Body of pancreas (tissue), 4 donors: Measurements from ENCODE around the gene SLC25A30. TPM values are rescaled to one million over a fixed set of nuclear protein-coding genes. Genes with fewer than 3 reads are reported as not detected.

Experiments used
- ATAC-seq: fragments of 150-250 bp; one replicate; pipeline ENCODE4 v1.9.1; 2016
- DNase-seq, 4 donors: peaks; one replicate each; pipeline ENCODE4 v3.0.0-alpha.2; 2019
- H3K27ac ChIP-seq, 4 donors: fragments of 200-600 bp; sonication (generic); 1 replicate in 3 of 4; 2 replicates in 1 of 4; pipeline versions ENCODE4 v1.5.1 to v1.6.1; 2016 to 2019; ENCODE audit warnings: mild to moderate bottlenecking in 1 of 4, mixed read lengths in 1 of 4, moderate library complexity in 1 of 4
- H3K27me3 ChIP-seq, 2 donors: fragments of 200-600 bp; sonication (generic); one replicate each; pipeline ENCODE4 v1.6.0; 2016; ENCODE audit warnings: mild to moderate bottlenecking in 1 of 2
- H3K36me3 ChIP-seq, 2 donors: fragments of 200-600 bp; sonication (generic); replicated peaks in 1 of 2; 2 replicates each; pipeline ENCODE4 v1.5.1; 2016; ENCODE audit warnings: low read depth in 2 of 2; ENCODE audit not compliant: insufficient read depth in 1 of 2
- H3K4me1 ChIP-seq: fragments of 200-600 bp; sonication (generic); one replicate; pipeline ENCODE4 v1.6.0; 2016
- H3K4me3 ChIP-seq, 2 donors: fragments of 200-600 bp; sonication (generic); 1 replicate in 1 of 2; 2 replicates in 1 of 2; pipeline ENCODE4 v1.5.1; 2016 to 2019
- H3K9me3 ChIP-seq, 3 donors: fragments of 200-600 bp; sonication (generic); 1 replicate in 2 of 3; 2 replicates in 1 of 3; pipeline ENCODE4 v1.5.1; 2016
- POLR2A ChIP-seq, 3 donors: fragments of 450-650 bp; IDR thresholded peaks; one replicate each; pipeline ENCODE4 v1.6.1; 2016; ENCODE audit warnings: antibody characterized with exemption in 3 of 3, mild to moderate bottlenecking in 2 of 3
- WGBS, 2 donors: methylation state at CpG; one replicate each; pipeline ENCODE4 v1.1.5; 2017; 5-methylcytosine and 5-hydroxymethylcytosine counted together
- intact Hi-C: fragments of 100-400 bp; cut with DNase I; formaldehyde crosslinking; loops from one replicate; pipeline ENCODE4 v1.15.1; 2023
- total RNA-seq, 2 donors: library from RNA; depleted of rRNA; stranded (reverse); fragments of >200 nt; gene quantifications; one replicate each; pipeline ENCODE4 v1.1.0, GENCODE V29; 2016
- TF ChIP-seq, protein P1 (sequence below), 7 experiments: fragments of 450-650 bp in 4 of 7; fragments of 200-600 bp in 3 of 7; sonication (generic) in 3 of 7; IDR thresholded peaks; one replicate each; pipeline ENCODE4 v1.5.1; 2016 to 2019; ENCODE audit warnings: antibody characterized with exemption in 7 of 7

Gene SLC25A30
- total RNA-seq, 2 donors from 2014 or later = 7.3 to 10.1 TPM

DNA sequence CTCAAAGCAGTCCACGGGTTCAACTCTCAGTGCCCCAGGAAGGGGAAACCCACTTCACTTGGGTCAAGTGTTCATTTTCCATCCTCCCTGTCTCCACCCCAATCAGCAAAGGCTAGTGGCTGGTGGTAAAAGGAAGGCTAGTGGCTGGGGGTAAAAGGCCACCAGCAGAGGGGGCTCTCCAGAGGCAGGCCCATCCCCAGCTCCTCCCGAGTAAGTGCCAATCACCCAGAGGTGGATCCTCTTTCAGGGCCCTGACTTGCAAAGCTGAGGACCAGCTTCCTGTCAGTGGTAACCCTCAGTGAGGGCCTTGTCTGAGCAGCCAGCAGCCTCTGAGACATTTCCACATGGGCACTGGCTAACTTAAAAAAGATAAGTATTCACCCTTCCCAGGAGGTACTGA, 55.2 kb downstream of the SLC25A30 start:
- intact Hi-C loops = loop anchor here (10.0 kb wide), 1 partner anchor 142 kb away; no protein-coding TSS in a partner anchor
- no peak for TF ChIP-seq POLR2A (IDR thresholded peaks at IDR 0.05)
- TF ChIP-seq, protein P1, sequence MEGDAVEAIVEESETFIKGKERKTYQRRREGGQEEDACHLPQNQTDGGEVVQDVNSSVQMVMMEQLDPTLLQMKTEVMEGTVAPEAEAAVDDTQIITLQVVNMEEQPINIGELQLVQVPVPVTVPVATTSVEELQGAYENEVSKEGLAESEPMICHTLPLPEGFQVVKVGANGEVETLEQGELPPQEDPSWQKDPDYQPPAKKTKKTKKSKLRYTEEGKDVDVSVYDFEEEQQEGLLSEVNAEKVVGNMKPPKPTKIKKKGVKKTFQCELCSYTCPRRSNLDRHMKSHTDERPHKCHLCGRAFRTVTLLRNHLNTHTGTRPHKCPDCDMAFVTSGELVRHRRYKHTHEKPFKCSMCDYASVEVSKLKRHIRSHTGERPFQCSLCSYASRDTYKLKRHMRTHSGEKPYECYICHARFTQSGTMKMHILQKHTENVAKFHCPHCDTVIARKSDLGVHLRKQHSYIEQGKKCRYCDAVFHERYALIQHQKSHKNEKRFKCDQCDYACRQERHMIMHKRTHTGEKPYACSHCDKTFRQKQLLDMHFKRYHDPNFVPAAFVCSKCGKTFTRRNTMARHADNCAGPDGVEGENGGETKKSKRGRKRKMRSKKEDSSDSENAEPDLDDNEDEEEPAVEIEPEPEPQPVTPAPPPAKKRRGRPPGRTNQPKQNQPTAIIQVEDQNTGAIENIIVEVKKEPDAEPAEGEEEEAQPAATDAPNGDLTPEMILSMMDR (IDR thresholded peaks at IDR 0.05) = no peak
- ATAC-seq = no peak
- Histone ChIP-seq H3K36me3 (peaks cover 0 to 4% of the 10 kb centered on the region in 2 donors), H3K9me3 (no peaks in the 10 kb centered on the region), H3K27ac (no peak overlapping the region), H3K4me3 (no peak overlapping the region), H3K4me1 (no peaks in the 10 kb centered on the region), H3K27me3 (no peaks in the 10 kb centered on the region)
- WGBS, 2 donors = 85 to 100% methylated on average over 1 to 2 of the region's 2 CpGs
- DNase-seq = no peak

DNA sequence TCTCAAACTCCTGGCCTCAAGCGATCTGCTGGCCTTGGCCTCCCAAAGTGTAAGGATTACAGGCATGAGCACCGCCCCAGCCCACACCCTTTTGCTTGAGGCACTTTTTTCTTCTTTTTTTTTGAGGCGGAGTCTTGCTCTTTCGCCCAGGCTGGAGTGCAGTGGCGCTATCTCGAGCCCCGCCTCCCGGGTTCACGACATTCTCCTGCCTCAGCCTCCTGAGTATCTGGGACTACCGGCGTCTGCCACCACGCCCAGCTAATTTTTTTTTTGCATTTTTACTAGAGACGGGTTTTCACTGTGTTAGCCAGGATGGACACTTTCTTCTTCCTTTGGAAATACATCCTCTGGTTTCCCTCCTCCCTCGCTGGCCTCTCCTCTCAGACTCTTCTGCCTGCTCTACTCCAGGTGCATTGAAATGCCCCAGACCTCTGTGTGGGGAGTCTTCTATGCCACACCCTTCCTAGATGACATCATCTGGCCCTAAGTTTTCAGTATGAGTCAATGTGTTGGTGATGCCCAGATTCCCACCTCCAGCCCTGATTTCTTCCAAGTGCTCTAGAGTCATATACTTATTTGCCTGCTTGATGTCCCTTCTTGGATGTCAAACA, 56.5 kb downstream of the SLC25A30 start:
- Histone ChIP-seq H3K4me3 (no peak overlapping the region), H3K36me3 (peaks cover 0 to 4% of the 10 kb centered on the region in 2 donors), H3K27me3 (no peaks in the 10 kb centered on the region), H3K9me3 (no peaks in the 10 kb centered on the region), H3K4me1 (no peaks in the 10 kb centered on the region), H3K27ac (no peak overlapping the region)
- 90 to 95% methylated on average over 14 of the region's 14 CpGs for WGBS, 2 donors
- intact Hi-C loops = loop anchor here (10.0 kb wide), 1 partner anchor 143 kb away; no protein-coding TSS in a partner anchor
- ATAC-seq = no peak
- TF ChIP-seq, protein P1 (IDR thresholded peaks at IDR 0.05) = no peak
- no peak for TF ChIP-seq POLR2A (IDR thresholded peaks at IDR 0.05)
- no peak for DNase-seq

DNA sequence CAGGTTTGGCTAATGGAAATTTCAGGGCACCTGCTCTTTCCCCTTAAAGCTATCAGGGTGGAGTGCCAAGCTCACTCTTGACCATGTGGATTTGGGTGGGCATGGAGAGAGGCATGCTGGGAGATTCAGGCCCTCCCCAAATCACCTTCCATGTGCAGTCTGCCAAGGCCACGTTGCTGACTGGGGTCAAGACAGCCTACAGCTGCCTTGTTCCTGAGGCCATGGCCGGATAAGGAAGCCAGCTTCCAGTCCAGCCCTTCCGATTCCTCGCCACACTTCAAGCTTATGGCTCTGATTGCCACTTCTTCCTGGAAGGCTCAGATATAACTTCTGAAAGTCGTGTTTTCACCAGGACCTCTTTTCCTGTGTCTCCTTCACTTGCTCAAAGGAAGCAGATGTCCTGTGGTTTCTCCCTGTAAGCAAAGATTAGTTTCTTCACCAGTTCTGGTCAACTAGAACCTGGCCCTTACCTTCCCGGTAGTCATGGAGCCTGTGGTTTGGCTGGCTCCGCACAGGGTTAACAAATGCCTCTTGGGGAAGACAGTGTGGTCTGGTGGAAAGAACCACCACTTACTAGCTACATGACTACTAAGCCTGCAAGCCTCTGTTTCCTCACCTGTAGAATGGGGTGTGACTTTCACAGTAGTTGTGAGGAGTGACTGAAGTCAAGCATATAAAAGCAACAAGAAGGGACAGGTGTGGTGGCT, 61.1 kb downstream of the SLC25A30 start:
- H3K27me3 ChIP-seq = no peaks in the 10 kb centered on the region
- H3K27ac ChIP-seq = no peak overlapping the region
- no peak overlapping the region for H3K4me3 ChIP-seq
- no peaks in the 10 kb centered on the region for H3K9me3 ChIP-seq
- DNase-seq = no peak
- WGBS, 2 donors = 76 to 83% methylated on average over 7 of the region's 7 CpGs
- TF ChIP-seq, protein P1 (IDR thresholded peaks at IDR 0.05) = no peak
- TF ChIP-seq POLR2A (IDR thresholded peaks at IDR 0.05) = no peak
- H3K36me3 ChIP-seq = peaks cover 0 to 6% of the 10 kb centered on the region in 2 donors
- no peaks in the 10 kb centered on the region for H3K4me1 ChIP-seq
- intact Hi-C loops = no loop called here
- ATAC-seq = no peak

DNA sequence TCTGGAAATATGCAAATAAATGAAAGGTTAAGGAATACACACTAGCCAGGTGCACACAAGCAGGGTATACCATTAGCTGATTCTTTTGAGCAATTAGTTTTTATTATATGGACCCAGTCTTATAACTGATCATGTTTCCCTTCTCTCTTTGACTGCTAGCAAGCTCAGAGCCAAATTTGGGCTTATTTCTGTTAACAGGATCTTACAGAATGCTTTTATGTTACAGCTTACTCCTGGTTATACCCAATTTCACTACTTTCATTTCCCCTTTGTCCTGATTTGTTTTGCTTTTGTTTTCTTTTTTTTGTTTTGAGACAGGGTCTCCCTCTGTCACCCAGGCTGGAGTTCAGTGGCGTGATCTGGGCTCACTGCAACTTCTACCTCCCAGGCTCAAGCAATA, 64.3 kb downstream of the SLC25A30 start:
- DNase-seq = no peak
- peaks cover 0 to 6% of the 10 kb centered on the region in 2 donors for H3K36me3 ChIP-seq

More for the DNA sequence above, 64.3 kb downstream of the SLC25A30 start:
- no peak overlapping the region for H3K27ac ChIP-seq
- H3K4me3 ChIP-seq = no peak overlapping the region
- H3K9me3 ChIP-seq = no peaks in the 10 kb centered on the region
- no peaks in the 10 kb centered on the region for H3K27me3 ChIP-seq
- TF ChIP-seq, protein P1 (IDR thresholded peaks at IDR 0.05) = no peak
- TF ChIP-seq POLR2A (IDR thresholded peaks at IDR 0.05) = no peak
- intact Hi-C loops = no loop called here
- 87 to 100% methylated on average over 1 of the region's 1 CpG for WGBS, 2 donors
- no peaks in the 10 kb centered on the region for H3K4me1 ChIP-seq
- ATAC-seq = no peak
